NCI-H187 (cell line): Measurements from ENCODE around the gene CTSA.
A peak's percentile ranks its signal among the peaks of the same experiment; 100 is the strongest.

ENCODE experiments used
- DNase-seq, 2 experiments: peaks; one replicate each; lab custom pipeline; 2025; lab: John Stamatoyannopoulos, UW

The CTSA gene

GRCh38 chr20:45890985-45891983, at the start of gene CTSA, which contains the start of gene NEURL2:
CTSA (plus strand) TSS chr20:45891335; CDS start chr20:45891569, 234 bp downstream.
NEURL2 (minus strand) TSS chr20:45891208; CDS start chr20:45890991, 217 bp downstream.
- DNase-seq: peak; percentile 74 to 78

- DNase-seq: no peak
Observed at GRCh38 chr20:45841407-45842129, 49.6 kb upstream of the CTSA start.

DNA sequence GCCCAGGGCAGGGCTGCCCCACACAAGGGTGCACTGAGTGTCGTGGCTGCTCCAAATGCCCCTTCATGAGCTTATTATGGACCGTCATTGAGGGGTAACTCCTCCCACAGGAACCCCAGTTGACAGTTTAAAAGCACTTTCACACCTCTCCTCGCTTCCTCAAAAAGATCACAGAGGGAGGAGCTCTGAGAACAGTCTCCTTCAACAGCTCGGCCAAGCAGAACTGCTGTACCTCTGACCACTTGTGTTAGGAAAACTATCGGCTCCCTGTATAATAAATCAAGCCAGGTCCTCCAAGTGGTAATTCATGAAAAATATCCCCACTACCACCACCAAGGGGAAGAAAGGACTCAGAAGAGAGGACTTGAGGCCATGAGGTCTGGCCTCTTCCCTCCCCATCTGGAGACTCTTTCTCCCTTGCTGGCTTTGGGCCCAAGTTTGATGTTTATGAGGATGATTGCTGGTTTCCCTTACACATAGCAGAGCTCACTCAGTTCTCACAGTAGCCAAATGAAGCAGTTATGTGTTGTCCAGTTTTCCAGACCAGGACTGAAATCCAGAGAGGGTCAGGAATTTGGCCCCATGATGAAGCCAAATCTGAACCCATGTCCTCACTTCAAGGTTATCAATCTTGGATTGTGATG, 48.8 kb upstream of the CTSA start:
- no peak for DNase-seq

DNA sequence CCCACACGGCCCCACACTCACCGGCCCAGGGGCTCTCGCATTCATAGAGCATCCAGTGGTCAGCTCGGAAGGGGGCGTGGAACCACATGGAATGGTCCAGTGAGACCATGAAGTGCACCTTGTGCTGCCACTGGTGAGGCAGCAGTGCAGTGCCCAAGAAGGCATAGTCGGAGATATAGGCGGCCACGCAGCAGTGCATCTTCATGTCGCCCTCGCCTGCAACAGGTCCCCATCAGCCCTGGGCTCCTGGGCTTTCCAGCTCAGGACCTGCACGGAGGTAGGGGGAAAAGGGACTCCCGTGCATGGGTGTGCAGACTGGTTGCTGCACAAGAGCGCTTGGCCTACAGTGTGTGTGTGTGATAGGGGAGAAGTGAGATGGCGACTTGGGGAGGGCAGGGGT, 47.6 kb upstream of the CTSA start:
- no peak for DNase-seq

DNA sequence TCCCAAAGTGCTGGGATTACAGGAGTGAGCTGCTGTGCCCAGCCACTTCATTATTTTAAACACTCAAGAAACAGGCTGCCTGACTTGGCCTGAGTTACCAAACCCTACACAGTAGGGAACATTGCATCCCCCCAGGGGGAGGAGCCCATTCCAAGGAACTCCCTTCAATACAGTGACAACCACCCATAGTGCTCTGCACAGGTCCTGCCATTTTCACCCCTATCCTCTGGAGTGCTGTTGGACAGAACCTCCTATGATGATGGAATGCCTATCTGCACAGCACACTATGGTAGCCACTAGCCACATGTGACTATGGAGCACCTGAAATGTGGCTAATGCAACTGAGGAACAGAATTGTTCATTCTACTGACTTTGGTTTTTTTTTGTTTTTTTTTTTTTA, 45.7 kb upstream of the CTSA start:
- DNase-seq: no peak

DNA sequence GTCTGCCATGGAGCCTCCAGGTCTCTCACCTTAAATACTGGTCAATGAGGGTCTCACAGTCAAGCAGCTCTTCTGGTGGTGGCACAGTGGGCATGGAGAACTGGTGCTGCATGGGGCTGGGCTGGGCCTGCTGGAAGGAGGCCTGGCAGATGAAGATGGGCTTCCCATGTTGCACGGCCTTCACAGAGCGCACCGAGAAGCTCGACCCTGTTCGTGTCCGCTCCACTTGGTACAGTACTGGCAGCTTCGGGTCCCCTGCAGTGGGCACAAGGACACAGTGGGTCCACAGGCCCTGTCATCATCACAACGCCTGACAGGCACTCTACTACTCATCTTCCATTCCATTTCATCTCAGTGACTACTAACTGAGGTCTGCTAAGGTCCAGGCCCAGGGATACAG, 42.7 kb upstream of the CTSA start:
- DNase-seq: no peak

DNA sequence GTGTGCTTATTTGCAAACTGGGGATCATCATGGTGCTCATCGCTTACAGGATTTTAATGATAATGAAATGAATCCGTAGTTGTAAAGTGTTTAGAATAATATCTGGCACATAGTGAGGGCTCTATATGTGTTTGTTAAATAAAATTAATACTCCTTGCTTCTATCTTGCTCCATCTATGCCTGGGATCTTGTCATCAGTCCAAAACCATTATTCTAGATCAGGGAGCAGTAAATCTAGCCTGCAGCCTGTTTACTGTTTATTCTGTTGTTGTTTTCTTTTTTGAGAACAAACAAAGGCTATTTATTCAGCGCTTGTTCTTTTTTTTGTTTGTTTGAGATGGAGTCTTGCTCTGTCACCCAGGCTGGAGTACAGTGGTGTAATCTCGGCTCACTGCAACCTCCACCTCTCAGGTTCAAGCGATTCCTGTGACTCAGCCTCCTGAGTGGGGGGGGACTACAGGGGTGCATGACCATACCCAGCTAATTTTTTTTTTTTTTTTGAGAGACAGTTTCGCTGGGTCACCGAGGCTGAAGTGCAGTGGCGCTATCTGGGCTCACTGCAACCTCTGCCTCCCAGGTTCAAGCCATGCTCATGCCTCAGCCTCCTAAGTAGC, 42.1 kb upstream of the CTSA start:
- no peak for DNase-seq

- no peak for DNase-seq
Observed at GRCh38 chr20:45850238-45850637, 40.9 kb upstream of the CTSA start.

DNA sequence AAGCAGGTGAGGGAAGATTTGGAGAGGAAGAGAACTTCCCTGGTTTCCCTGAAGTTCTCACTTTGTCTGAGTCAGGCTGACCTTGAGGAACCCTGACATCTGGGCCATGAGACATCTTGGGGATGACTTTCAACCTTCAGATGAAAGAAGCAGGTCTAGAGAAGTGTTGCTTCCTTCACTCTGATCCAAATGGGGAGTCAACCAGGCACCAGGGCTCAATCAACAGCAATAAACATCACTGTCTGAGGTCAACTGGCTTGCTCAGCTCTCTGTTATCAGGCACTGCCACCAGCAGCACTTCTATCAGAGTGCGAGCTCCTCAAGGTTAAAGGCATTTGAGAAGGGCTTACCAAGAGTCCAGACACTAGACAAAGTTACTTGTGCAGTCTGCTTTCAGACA, 40.2 kb upstream of the CTSA start:
- no peak for DNase-seq

DNA sequence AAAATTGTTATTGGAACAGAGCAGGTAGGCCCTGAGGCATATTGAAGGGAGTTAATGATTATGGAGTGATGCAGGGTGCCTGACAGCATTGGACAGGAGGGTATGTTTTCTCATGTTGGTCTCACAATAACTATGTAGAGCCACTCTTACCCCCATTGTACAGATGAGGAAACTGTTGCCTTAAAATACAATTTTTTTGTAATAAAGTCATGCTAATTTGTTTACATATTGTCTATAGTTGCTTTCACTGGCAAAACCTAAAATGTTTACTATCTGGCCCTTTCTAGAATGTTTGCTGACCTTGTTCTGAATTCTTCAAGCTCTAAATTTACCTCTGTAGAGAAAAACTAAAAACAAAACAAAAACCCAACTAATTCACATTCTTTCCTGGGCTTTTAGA, 39.6 kb upstream of the CTSA start:
- DNase-seq: no peak

GRCh38 chr20:45852326-45852725, 38.8 kb upstream of the CTSA start:
- no peak for DNase-seq

DNA sequence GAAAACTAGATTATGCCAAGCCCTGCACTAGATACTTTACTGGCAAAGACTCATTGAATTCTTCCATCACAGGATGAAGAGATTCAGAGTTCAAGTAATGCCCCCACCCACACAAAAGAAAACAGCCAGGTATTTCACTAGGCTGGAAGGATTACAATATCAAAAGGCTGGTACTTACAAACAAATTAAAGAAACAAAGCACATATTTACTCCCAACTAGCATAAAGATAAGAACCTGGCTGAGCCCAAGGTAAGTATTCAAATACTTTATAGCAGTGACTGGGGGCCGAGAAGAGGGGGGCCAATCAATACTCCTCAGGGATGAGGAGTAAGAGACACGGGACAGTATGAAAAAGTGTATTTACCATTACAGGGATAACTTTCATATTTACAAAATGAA, 37.7 kb upstream of the CTSA start:
- no peak for DNase-seq

- peak; percentile 88 to 97 for DNase-seq
Observed at GRCh38 chr20:45857114-45857881, 33.8 kb upstream of the CTSA start, which contains the start of the genes ACOT8 and ZSWIM3. ACOT8 (minus strand) TSS chr20:45857392; CDS start chr20:45857315, 77 bp downstream. ZSWIM3 (plus strand) TSS chr20:45857614; CDS start chr20:45857826, 212 bp downstream.

GRCh38 chr20:45857882-45858216, 33.3 kb upstream of the CTSA start:
- no peak for DNase-seq

DNA sequence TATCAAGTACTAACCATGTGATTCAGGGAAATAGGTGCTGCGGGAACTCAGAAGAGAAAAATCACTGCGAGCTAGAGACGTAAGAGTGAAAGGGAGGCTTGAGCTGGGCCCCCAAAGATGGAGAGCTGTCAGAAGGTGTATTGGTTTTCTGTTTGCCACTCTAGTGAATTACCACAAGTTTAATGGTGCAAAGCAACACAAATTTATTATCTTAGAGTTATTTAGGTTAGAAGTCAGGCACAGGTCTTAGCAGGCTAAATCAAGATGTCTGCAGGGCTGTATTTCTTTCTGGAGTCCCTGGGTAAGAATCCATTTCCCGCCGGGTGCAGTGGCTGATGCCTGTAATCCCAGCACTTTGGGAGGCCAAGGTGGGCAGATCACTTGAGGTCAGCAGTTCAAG, 31.2 kb upstream of the CTSA start:
- DNase-seq: no peak

DNA sequence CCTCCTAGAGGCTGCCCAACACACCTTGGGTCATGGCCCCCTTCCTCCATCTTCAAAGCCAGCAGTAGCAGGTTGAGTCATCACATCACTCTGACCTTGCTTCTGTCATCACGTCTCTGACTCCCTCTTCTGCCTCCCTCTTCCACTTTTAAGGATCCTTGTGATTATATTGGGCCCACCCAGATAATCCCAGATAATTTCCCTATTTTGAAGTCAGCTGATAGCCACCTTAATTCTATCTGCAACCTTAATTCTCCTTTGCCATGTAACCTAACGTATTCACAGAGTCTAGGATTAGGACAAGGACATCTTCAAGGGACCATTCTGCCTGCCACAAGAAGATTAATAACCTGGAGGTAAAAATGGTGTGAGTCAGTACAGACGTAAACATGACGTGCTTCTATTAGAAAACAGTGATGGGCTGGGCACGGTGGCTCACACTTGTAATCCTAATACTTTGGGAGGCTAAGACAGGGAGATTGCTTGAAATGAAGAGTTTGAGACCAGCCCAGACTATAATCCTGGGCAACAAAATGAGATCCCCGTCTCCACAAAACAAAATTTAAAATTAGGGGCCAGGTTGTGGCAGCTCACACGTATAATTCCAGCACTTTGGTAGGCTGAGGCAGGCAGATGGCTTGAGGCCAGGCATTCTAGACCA, 30.4 kb upstream of the CTSA start:
- DNase-seq: no peak

DNA sequence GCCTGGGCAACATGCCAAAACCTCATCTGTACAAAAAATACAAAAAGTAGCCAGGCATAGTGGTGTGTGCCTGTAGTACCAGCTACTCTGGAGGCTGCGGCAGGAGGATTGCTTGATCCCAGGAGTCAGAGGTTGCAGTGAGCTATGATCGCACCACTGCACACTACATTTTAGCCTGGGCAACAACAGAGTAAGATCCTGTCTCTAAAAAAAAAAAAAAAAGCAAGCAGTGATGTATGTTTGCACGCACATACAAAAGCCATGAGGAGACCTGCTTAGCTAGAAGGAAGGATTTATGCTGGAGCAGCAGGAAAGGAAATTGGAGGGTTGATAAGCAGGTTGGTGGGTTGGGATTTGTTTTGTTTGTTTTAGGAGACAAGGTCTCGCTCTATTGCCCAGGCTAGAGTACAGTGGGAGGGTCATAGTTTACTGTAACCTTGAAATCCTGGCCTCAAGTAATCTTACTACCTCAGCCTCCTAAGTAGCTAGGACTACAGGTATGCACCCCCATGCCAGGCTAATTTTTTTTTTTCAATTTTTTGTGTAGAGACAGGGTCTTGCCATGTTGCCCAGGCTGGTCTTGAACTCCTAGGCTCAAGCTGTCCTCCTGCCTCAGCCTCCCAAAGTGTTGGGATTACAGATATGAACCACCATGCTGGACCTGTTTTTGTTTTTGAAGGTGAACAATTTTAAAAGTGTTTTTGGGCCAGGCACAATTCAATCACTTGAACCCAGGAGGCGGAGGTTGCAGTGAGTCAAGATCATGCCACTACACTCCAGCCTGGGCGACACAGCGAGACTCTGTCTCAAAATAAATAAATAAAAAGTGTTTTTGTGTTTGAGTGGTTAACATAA, 29.7 kb upstream of the CTSA start:
- no peak for DNase-seq

DNA sequence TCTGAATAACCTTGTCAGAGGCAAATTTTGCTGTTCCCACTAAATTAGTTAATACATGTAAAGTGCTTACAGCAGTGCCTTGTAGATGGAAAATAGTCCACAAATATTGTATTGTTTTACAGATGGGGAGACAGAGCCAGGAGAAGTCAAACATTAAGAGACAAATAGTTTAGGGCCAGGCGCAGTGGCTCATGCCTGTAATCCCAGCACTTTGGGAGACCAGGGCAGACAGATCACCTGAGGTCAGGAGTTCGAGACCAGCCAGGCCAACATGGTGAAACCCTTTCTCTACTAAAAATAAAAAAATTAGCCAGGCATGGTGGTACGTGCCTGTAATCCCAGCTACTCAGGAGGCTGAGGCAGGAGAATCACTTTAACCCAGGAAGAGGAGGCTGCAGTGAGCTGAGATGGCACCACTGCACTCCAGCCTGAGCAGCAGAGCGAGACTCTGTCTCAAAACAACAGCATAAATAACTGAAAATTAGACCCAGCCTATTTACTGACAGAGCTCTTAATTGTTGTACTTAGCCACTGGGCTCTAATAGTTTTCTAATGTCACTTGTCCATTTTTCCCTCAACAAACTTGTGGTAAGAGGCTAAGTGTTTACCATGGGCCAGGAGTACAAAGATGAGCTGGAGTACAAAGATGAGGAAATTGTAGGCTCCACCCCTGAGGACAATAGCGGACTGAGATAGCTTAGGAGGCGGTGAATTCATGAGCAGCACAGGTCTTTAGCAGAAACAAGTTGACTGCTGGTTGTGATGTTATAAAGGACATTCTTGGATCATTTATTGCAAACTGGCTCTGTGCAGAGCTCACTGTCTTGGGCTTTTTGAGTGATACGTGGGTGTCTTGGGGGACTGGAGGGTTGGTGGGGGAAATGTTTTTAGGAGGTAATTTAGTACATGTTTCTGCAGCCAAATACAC, 27.3 kb upstream of the CTSA start:
- no peak for DNase-seq

DNA sequence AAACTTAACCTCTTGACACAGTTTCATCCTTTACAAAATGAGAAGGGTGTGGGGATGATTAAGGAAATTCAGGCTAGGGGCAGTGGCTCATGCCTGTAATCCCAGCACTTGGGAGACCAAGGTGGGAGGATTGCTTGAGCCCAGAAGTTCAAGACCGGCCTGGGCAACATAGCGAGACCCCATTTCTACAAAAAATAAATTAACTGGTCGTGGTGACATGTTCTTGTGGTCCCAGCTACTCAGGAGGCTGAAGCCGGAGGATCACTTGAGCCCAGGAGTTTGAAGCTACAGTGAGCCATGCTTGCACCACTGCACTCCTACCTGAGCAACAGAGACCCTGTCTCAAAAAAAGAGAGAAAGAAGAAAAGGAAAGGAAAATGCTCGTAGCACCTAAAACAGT, 24.7 kb upstream of the CTSA start:
- DNase-seq: no peak
